Stimulated activated CD4-positive, alpha-beta T cell treated with anti-CD3 and anti-CD28 coated beads, Interleukin-12 subunit alpha, Interleukin-12 subunit beta, amount 100 ng/mL, for 4 hours (primary cell): ENCODE measurements around the gene TNNI3K.

Experiments
- DNase-seq: peaks from one replicate; pipeline ENCODE4 v3.0.0-alpha.2; 2020

The TNNI3K gene

DNA sequence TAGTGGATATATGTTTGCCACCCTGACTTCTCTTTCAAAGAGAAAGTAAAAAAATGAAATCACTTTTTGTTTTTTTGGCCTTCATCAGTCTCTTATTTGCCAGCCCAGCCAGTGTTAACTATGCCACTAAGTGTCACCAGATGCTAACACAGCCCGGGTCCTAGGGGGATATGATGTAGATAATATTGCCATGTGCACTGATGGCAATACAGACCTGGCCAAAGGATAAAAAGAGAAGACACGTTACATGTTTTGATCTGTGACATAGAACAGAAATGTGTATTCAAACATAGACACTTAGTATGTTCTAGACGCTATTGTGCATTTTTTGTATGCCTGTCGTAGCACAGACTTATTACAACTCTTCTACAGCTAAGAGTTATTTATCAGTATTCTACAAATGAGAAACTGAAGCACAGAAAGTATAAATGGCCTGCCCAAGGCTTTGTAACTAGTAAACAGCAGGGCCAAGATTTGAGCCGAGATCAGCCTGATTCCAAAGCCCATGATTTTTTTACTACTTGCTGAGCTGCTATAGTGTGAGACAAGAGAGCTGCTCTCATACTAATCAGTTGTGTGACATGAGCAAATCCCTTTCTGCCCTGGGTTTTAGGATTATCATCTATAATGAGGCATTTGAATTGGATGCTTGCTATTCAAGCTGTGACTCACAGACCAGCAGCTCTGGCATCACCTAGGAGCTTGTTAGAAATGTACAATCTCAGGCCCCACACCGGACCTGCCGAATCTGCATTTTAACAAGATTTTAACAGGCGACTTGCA lies 270.9 kb downstream of the TNNI3K start:
- DNase-seq = no peak

DNA sequence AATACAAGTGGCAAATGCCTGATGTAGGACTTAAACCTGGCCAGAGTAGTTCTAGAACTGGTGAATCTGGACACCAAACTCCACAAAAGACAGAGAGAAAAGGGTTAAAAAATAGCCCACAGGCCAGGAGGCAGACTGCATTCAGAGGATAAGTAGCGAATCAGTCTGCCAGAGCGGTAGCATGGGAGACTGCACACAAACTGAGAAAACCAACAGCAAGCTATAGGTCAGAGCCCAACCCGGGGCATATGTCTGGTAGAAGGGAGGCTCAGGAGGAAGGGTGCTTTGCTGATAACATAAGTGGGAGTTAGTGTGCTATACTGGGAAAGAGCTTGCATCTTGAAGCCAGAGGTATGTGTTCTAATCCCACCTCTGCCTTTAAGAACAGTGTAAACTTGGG lies 273.3 kb downstream of the TNNI3K start:
- DNase-seq = no peak

DNA sequence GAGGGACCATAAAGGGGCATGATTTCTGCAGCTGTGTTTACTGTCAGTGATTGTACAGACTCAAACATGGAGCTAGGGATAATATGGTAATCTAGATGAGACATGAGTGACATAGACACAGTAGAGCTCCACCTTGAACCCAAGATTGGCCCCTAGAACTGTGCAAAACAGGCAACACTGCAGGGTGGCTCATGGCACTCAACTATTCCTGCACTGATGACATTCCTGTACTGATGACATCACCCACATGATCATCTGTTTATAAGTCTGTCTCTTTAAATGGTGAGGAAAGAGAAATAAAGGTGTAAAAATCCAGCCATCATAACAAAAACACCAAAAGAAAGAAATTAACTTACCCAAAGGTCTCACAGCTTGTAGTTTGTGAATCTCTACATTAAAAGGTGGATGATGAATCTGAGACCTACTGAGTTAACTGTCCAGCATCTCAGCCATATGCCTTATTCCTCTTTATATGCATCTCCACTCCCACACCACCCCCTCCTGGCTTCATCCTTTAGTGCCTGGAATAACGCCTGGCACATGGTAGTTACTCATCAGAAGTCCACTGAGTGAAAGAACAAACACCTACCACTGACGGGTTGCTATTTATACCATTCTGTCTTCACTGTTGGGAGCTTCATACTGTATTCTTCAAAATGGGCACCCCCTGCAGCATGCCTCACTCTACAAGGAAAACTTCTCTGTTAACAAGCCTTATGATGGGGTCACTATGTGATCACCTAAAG lies 277.2 kb downstream of the TNNI3K start, which contains the start of gene LRRC53:
Gene LRRC53, minus strand, starts transcription at position 442 of the 746 bp plus-strand sequence. CDS start 29,262 bp downstream, outside the sequence.
- no peak for DNase-seq

DNA sequence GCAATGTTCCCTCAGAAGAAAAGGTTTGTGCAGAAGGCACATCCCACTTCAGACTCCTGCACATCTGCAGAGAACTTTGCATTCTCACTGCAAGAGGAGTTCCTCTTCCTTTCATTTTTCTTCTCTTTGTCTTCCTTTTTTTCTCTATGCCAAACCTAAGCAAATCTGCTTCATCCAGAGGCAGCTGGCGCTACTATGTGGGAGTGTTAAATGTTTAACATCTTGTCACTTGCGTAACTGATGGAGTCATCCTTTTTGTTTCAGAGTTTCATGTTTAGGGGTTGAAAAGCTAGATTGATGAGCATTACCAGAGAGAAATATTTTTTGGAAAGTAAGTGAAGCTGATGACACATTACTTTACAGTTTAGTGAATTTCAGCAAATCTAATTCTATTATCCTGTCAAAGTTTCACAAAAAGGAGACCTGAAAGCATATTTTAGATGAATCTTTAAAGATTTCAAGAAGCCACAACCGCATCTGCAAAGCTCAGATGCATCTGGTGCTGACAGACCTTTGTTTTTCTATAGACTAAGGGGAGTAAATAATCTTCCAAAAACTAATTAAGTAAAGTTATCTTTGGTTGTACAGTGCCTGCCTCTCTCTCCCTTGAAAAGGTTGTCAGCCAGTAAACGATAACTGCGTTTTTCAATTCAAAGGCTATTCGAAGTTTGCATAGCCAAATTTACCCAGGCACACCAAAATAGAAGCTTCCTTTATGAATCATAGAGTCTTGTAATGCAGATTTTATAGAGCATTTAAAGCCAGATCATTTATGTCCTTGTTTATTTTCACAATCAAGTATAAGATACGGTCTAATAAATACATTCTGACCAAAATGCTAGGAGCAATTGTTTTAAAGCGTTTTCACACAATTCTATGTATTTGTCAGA lies 278.5 kb downstream of the TNNI3K start:
- no peak for DNase-seq

DNA sequence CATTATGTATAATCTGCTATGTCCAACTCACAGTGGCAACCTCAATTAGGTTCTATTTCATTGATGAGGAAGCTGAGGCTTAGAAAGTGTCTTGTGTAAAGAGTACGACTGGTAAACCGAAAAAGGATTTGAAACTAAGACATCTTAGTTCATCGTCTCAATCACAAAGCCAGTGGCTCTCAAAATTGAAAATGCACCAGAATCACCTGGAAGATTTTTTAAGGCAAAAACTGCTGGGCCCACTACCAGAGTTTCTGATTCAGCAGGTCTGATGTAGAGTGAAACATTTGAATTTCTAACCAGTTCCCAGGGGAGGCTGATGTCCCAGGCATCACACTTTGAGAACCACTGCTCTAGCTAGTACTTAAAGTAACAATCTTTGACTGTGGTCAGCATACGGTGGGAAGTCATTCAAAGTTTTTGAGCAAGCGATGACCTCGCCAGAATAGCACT lies 282.4 kb downstream of the TNNI3K start:
- no peak for DNase-seq

DNA sequence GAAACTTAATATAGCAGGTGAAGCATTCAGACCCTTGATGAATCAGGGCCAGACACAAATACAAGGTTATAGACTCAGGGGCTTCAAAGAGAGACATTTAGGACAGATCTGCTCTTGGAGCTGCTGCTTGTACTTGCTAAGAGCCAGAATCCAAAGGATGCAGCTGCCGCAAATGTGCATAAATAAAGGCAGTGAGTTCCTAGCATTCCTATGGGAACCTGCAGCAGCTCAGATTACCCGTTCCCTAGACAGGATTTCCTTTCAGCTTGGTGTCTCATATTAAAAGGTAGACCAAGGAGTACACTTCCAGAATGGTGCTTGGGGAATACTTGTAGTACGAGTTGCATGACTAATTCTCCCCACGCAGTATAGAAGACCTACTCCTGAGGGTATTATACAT lies 287.0 kb downstream of the TNNI3K start:
- no peak for DNase-seq

DNA sequence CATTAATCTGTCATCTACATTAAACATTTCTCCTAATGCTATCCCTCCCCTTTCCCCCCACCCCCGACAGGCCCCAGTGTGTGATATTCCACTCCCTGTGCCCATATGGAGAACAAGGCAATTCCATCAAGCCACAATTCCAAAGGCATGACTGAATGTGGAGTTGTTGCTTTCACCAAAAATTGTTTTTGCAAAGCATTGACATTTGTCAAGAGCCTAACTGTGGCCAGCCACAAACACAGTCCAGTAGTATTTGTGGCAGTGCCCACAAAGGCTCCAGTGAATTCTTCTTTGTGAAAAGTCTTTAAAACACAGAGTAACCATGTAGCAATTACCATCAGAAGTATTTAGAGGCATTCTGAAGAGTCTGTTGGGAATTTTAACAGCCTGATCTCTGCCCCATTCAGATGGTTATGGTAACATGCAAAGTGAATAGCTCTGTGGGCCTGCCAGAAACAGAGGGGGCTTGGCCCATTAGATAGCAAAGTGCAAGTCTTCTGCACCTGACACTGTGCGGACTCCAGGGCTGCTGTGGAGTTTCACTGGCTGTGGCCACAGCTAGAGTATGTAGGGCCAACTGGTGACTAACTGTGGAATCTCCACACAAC lies 288.8 kb downstream of the TNNI3K start:
- no peak for DNase-seq

DNA sequence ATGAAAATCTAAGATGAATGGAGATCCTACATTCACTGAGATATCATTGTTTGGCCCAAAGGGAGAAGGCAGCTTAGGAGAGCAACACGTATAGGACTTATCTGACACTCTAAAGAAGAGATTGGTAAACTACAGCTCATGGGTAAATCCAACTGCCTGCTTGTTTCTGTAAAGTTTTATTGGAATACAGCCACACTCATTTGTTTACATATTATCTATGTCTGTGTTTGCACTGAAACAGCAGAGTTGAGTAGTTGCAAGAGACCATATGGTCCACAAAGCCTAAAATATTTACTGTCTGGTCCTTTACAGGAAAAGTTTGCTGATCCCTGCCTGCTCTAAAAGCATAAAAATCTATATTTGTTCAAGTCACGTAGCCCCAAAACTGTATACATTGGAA lies 291.5 kb downstream of the TNNI3K start:
- no peak for DNase-seq

DNA sequence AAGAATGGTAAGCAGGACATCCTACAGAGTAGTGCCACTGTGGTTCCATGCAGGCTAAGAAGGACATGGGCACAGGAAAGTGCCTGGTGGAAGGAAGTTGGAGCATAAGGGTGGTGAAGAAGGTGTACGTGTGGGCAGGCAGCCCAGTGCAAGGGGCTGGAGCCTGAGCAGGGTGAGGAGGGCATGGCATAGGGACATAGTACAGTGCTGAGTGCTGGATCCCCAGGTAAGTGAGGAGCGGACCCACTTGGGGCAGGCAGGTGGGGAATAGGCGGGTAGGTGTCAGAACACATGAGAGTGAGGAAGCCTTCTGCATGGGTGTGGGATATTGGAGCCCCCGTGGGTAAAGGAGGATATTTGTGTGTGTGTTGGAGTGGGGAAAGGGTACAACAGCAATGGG lies 292.9 kb downstream of the TNNI3K start:
- DNase-seq = no peak

DNA sequence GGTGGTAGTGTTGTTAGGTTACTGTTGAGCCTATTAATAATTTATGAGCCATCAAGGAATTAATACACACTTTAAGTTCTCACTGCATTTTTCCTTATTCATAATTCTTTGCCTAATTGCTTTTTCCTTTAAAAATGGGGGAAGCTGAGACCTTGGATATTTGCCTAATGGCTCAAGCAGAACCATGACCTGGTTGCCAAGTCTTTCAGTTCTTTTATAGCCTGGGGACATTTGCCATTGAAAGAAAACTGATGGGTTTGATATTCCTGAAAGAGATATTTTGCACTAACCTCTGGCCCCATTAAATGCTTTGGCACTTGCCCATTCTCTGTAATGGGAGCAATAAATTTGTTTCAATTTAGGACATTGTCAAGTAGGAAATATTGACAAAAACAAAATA lies 295.7 kb downstream of the TNNI3K start:
- no peak for DNase-seq

DNA sequence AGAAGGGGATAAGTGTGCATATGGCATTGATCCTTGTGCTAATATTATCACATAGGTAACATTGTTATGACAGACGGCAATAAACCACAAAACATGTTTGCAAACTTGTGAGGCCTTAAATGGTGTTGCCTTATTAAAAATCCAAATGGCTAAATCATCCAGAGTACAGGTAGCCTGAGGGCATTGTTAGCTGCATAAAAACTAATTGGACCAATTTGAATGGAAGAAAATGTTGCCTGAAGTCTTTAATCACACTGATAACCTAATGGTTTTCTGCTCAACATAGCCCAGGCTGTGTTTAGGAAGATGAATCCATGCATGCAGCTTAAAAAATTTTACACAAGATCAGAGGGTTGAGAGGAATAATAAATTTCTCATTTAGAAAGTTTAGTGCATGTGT lies 296.6 kb downstream of the TNNI3K start:
- no peak for DNase-seq

DNA sequence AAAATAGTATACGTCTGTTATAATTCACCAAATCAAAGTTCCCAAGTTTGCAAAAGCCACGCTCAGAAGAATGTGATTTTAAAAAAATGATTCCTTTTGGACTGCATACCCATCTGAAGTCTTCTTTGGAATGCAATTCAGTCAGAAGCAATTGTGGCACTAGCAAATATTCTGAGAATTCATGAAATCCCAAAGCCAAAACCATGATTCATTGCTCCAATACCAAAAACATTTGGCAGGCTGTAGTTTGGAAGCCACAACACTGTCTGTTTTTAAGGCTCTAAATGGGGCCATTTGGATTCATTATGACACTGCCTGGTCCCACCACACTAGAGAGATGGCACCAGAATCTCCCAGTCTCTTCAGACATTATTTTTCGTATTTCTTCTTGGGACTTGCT lies 299.1 kb downstream of the TNNI3K start:
- DNase-seq = no peak

DNA sequence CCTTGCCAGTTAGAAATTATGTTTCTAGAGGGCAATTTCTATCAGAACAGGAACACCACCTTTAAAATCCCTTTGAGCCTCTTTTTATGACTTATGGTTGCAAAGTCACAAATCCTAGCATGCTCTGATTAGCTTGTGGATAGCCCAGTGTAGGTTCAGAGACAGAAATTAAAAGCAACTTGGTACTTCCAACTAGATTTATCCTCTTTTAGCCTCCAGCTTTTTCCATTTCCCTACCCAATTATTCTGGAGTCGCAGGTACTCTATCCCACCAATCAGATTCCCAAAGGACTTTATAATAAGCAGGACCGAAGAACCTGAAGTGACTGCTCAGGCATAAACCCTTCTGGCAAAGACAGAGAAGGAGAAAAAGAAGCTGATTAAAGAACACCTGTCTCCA lies 310.6 kb downstream of the TNNI3K start:
- DNase-seq = no peak

DNA sequence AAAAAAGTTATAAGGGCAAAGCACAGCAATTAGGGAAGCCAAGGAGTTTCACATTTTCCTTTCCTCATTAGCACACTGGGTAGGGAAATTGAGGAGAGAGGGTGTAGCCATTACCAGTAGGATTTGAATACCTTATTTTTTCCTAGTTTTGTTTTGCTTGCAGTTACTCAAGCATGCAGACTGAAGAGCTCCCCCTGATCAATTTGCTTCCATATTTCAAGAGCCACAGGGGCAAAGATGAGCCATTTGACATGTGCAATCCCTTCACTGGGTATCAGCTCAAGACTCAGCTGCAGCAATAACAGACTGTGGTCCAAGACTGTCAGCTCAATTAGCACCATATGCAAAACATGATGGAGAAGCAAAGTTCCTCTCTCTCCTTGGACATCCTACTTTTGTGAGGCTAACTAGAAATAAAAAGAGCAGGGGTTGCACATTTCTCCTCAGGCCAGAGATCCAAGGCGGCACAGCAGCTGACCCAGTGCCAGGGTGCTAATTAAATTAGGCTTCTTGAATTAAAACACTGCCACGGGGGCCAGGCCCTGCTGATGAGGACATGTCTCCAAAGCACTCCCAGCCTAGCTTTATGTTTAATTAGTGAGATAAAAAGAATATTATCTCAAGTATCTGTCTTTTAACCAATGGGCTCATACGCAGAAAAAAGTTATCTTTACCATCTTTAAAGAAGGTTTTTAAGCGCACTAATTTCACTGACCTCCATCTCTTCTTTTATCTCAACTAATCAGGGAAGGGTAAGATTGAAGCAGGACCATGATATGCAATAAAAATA lies 314.0 kb downstream of the TNNI3K start:
- no peak for DNase-seq

DNA sequence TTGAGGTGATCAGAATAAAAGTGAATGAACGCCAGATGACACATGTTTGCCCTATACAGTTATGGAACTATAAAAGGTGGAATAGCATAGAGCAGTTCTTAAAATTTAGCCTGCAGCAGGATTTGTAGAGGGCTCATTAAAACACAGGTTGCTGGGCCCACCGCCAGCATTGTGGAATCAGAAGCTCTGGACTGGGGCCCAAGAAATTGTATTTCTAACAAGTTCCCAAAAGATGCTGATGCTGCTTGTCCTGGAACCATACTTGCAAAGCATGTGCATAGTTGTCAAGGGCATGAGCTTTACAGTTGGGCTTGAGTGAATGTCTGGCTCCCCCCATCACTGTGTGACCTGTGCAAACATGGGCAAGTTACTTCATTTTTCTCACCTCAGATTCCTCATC lies 314.7 kb downstream of the TNNI3K start:
- DNase-seq = no peak

DNA sequence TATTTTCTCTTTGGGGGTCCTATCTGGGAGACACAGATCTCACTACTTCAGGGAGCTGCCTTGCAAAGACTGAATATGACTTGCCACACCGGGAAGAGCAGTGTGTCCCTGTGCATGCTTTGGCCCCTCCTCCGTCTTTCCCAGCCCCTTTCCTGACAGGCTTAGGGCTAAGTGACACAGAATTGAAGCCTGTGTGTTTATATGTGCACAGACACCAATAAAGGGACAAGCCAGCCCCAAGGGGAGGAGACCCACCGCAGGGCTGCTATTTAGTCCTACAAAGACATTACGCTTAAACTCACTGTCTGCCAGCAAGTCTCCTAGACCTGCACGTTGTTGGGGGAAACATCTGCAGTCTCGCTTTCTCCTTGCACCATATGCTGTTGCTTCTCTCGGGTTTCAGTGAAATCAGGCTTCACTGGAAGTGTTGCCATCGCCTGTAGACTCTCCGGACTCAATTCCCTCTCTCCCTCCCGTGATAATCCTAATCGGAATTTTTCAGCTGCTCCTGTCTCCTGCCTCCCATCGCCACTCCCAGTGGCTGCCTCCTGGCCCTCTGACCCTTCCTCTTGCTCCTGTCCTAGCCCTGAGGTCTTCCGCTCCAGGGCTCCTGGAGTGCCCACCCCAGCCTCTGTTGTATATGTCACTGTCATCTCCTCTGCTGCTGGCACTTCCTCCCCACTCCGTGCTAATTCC lies 335.8 kb downstream of the TNNI3K start:
- DNase-seq = no peak

DNA sequence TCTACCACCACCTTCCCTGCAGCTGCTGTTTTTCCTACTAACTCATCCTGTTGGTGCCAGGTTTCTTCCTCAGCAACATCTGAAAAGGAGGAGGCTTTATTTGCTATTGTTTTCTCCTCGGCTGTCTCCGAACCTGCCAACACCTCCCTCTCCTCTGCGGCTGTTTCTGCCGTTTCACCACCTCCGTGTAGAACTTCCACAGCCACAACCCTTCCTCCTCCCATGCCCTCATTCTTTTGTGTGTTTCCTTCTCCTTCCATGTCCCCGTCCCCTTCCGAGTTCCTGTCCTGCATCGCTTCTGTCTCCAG lies 336.3 kb downstream of the TNNI3K start:
- DNase-seq = no peak

DNA sequence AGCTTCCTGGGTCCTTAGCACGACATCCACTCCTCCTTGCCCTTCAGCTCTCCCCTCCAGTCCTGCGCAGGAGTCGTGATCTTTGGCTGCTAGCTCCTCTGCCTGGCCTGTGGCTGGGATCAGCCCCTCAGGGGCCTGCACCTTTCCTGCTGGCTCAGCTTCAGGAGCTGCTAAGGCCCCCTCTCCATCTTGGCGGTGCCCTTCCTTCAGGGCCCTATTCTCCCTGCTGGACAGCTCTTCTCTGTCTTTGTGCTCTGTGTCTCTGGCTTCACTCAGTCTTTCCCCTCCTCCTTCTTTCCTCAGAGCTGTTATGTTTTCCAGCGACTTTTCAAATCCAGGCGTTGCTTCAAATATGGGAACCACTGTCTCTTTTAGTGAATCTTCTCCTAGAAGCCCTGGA lies 336.7 kb downstream of the TNNI3K start:
- DNase-seq = no peak

DNA sequence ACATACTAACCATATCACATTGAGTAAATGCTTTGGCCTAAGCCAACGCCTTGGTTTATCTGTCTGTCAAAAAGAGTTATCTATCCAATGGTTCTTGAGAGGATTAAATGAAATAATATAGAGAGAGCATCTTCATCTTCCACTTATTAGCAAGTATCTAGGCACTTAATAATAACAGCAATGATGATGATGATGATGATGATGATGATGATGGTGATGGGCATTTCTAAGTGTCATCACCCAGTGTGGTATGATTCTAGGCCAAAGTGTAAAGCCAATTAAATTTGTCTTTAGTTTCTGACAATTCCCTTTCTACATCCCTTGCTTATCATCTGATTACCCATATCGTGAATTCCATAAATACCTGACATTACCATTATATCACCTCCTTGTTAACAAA lies 342.9 kb downstream of the TNNI3K start:
- DNase-seq = no peak

DNA sequence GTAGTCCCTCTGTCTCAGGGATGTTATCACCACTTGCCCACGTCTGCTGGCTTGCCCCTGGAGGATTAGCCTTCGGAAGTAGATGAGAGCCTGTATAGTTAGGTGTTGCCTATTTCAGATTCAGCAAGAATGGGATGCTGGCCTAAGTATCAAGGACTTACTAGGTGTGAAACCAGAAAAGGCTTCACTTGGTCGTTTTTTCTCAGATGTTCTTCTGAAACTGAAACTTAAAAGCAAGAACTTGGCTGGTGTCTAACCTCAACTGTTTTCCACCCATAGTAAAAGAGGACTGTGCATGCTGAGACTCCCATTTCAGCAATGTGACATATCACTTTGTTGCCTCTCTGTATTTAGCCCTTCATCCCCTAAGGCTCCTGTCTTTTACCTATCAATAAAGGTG lies 344.2 kb downstream of the TNNI3K start:
- DNase-seq = no peak

DNA sequence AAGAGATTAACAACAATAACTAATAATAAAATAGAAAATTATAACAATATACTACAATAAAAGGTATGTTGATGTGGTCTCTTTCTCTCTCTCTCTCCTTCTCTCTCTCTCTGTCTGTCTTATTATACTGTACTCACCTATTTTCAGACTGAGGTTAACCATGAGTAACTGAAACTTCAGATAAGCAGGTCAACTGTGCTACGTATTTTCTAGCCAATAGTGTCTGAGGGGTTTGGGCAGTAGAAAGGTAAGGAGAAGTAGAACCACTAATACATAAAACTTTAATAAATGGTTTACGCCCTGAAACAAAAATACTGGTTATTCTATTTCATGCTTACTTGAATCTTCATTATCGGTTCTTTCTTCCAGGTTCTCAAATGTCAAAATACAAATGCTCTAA lies 348.2 kb downstream of the TNNI3K start:
- no peak for DNase-seq

DNA sequence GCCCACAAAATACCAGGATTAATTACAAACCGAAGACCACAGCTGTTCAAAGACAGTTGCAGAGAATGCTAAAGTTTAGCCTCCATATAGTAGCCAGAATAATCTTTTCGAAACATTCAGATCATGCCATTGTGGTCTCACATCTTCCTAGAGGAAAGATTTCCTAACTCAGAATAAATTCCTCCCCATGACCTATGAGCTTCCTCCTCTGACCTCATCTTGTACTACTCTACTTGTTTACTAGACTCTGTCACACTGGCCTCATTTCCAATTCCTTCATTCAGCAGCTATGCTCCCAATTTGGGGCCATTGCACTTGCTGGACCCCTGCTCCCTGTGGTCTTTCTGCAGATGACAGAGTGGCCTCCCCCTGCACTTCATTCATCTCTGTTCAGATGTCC lies 349.0 kb downstream of the TNNI3K start:
- DNase-seq = no peak
